GM21825 (cell line): ENCODE measurements around the gene DIS3L2.
"Not testable (repeated sequence)": the region's sequence is repeated elsewhere in the genome, so short reads cannot be mapped to it uniquely, and the experiment has no call there.

Experiments used
- ATAC-seq: cut with Tn5 transposase; IDR thresholded peaks from one replicate; pipeline ENCODE4 v1.9.1; 2021; ENCODE audit warnings: mild to moderate bottlenecking, moderate library complexity; ENCODE audit not compliant: unreplicated experiment

DIS3L2 gene

GRCh38 chr2:232288489-232289030, 327.0 kb downstream of the DIS3L2 start:
- no peak for ATAC-seq

GRCh38 chr2:232290668-232291067, 329.2 kb downstream of the DIS3L2 start:
- ATAC-seq: no peak

GRCh38 chr2:232291343-232291742, 329.8 kb downstream of the DIS3L2 start:
- ATAC-seq: no peak

GRCh38 chr2:232292395-232293154, 331.1 kb downstream of the DIS3L2 start:
- ATAC-seq: no peak

GRCh38 chr2:232293191-232293590, 331.7 kb downstream of the DIS3L2 start:
- ATAC-seq: no peak

- ATAC-seq: no peak
Observed at GRCh38 chr2:232295971-232296370, 334.5 kb downstream of the DIS3L2 start.

- no peak for ATAC-seq
Observed at GRCh38 chr2:232296776-232297525, 335.4 kb downstream of the DIS3L2 start.

GRCh38 chr2:232299084-232299483, 337.6 kb downstream of the DIS3L2 start:
- ATAC-seq: no peak

- ATAC-seq: no peak
Observed at GRCh38 chr2:232299927-232300674, 338.6 kb downstream of the DIS3L2 start.

GRCh38 chr2:232300894-232301387, 339.4 kb downstream of the DIS3L2 start:
- ATAC-seq: no peak

- ATAC-seq: no peak
Observed at GRCh38 chr2:232304236-232304635, 342.7 kb downstream of the DIS3L2 start.

- ATAC-seq: no peak
Observed at GRCh38 chr2:232306741-232307305, 345.3 kb downstream of the DIS3L2 start.

GRCh38 chr2:232307854-232308253, 346.3 kb downstream of the DIS3L2 start:
- no peak for ATAC-seq

- no peak for ATAC-seq
Observed at GRCh38 chr2:232308986-232309385, 347.5 kb downstream of the DIS3L2 start.

- ATAC-seq: no peak
Observed at GRCh38 chr2:232309592-232309991, 348.1 kb downstream of the DIS3L2 start.

- no peak for ATAC-seq
Observed at GRCh38 chr2:232310121-232310520, 348.6 kb downstream of the DIS3L2 start.

- no peak for ATAC-seq
Observed at GRCh38 chr2:232310696-232311095, 349.2 kb downstream of the DIS3L2 start.

GRCh38 chr2:232313645-232314044, 352.1 kb downstream of the DIS3L2 start:
- not testable (repeated sequence) for ATAC-seq

GRCh38 chr2:232315049-232315922, 353.8 kb downstream of the DIS3L2 start:
- ATAC-seq: peak; percentile 85

GRCh38 chr2:232315923-232316299, 354.4 kb downstream of the DIS3L2 start:
- ATAC-seq: no peak
